ENCODE results near the gene PANX3.
A peak's percentile ranks its signal among the peaks of the same experiment; 100 is the strongest.

Gene PANX3

DNA sequence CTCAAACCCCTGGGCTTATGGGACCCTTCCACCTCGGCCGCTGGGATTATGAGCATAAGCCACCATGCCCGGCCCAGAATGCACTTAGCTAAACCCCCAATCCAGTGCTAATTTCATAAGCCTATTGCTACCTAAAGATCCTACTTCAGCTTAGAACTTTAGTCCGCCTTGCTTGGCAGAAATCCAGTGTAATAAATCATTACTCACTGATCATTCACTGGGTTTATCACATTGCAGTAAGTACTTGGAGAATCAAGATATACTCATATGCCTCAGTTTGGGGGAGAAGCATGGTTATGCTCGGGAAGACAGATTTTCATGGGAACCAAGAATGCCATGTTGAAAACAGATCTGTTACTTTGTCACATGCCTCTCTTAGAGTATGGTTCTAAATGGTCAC lies 7.6 kb downstream of the PANX3 start:
- no peak for DNase-seq

- peak; percentile 82 to 83 for DNase-seq
These were observed 11.6 kb downstream of the PANX3 start, which contains the start of gene TBRG1 for GRCh38 chr11:124622531-124623451. TSS of gene TBRG1 (plus strand) at chr11:124622864. CDS start at chr11:124623084, 220 bp downstream.

- no peak for DNase-seq
These were observed 12.8 kb downstream of the PANX3 start for GRCh38 chr11:124623861-124624525.

GRCh38 chr11:124625504-124626168 lies 14.4 kb downstream of the PANX3 start:
- DNase-seq: no peak

- DNase-seq: no peak
These were observed 16.3 kb downstream of the PANX3 start for GRCh38 chr11:124627546-124627945.

- DNase-seq: no peak
These were observed 18.7 kb downstream of the PANX3 start for GRCh38 chr11:124629961-124630360.

GRCh38 chr11:124633355-124633754 lies 22.1 kb downstream of the PANX3 start:
- no peak for DNase-seq

- DNase-seq: no peak
These were observed 24.7 kb downstream of the PANX3 start for GRCh38 chr11:124635932-124636331.

- no peak for DNase-seq
These were observed 27.3 kb downstream of the PANX3 start for GRCh38 chr11:124638500-124638899.

DNA sequence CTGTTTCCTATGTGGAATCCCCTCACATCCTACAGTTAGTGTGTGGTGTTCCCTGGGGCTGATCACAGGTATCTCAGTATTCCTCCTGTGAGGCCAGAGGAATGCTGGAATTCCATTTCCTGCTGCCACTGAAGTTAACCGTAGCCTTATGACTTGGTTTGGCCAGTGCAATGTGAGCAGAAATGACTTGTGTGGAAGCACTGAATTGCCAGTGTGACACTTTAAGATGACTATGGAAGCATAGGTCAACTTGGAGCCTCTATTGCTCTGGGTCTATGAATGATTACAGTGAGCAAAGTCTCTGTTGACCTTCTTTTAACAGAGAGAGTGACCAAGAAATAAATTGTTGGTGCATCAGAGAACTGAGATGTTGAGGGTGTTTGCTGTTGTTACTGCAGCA lies 28.0 kb downstream of the PANX3 start:
- no peak for DNase-seq

DNA sequence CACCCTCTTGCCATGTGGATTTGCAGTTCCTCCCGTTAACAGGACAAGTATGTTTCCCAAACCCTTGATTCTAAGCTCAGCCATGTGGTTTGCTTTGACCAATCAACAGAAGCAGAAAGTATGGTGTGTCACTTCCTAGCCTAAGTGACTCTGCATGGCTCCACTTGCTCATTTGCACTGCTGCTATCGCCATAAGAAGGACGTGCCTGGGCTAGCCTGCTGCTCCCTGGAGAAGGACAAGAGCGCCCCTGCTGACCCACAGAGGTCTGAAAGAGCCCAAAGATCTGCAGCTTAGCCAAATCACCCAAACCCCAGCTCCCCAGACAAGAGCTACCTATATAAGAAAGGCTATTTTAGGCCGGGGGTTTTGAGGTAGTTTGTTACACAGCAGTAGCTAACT lies 29.4 kb downstream of the PANX3 start:
- no peak for DNase-seq

DNA sequence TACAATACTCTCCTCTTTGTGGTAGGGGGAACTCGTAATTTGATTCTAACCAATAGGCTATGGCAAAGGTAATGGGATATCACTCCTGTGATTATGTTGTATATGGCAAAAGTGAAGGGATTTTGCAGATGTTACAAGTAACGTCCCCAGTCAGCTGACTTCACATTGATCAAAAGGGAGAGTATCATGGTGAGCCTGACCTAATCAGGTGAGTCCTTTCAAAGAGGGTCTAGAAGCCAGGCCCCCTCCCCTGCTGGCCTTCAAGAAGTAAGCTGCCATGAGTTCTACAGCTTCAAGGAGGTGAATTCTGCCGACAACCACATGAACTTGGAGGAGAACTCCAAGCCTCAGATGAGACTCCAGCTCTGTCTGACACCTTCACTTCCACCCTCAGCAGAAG lies 31.4 kb downstream of the PANX3 start:
- DNase-seq: no peak

GRCh38 chr11:124643042-124643604 lies 31.9 kb downstream of the PANX3 start:
- DNase-seq: no peak

- DNase-seq: no peak
These were observed 32.6 kb downstream of the PANX3 start for GRCh38 chr11:124643605-124644425.

DNA sequence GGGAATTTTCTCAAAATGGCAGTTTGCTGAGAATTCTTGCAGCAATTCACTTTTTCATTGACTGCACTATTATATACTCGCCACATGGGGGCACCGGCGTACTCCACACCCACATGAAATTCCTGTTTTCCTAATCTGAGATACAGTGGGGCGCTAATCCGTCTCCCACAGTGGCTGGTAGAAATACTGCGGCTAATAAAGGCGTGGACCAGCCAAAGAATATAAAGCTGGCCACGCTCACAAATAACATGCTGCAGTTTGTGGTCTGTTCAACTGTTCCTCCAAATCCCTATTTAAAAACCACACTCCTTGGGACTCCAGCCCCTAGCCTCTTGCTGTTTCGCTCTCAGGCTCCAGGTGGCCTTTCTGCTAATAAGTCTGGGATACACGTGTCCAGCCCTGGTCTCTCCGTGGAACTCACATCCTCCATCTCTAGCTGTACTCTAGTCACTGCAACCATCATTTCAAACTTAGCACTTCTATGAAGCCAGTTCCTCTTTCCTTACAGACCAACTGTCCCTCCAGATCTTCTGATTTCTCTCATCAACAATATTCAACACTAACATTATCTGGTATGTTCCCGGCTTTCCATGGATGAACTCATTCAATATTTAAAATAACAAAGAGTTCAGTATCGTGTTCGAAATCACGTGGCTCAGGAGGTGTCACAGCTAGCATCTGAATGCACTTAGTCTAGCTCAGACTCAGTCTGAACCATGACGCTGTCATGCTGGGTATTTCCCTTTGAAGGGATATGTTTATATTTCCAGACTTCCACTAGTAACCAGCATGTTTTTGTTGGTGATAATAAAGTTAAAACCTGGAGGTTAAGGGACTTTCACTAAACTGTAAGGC lies 33.4 kb downstream of the PANX3 start:
- peak; percentile 24 to 25 for DNase-seq

GRCh38 chr11:124646148-124646547 lies 34.9 kb downstream of the PANX3 start:
- DNase-seq: no peak

GRCh38 chr11:124648610-124649009 lies 37.4 kb downstream of the PANX3 start:
- no peak for DNase-seq

DNA sequence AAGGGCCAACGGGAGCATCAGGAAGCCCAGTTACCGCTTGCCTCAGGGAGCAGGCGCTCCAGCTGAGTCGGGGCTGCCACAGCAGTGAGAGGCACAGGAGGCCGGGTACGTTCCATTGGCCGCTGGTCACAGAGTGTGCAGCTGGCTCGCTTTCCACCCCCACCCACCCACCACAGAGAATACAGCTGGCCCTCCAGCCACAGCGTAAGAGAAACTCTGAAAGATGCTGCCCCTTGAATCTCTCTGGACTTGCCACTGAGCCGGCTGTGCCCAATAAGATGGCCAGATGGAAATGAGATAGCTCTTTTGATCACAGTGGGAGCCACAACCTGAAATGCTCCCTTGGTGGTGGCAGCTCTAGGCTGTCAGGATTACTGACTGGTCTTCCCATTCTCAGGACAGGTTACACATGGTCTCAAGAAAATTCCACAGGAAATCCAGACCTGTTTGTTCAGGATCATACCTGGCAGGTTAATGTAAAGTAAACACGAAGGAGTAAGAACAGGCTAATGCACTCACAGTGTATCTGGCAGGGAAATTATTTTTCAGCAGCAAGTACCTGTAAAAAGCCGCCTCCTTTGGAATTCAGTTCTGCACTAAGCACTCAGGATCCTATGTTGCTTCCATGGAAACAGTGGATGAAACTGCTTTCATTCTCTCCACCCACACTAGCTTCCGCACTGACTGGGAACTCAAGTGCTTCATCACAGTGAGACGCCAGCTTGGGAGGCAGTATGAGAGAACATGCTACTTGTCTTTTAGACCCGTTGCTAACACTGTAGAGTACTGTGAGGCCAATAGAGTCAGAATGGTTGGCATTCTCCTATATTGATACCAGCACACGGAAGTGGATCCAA lies 45.8 kb downstream of the PANX3 start:
- no peak for DNase-seq

GRCh38 chr11:124657904-124658303 lies 46.7 kb downstream of the PANX3 start:
- DNase-seq: no peak

DNA sequence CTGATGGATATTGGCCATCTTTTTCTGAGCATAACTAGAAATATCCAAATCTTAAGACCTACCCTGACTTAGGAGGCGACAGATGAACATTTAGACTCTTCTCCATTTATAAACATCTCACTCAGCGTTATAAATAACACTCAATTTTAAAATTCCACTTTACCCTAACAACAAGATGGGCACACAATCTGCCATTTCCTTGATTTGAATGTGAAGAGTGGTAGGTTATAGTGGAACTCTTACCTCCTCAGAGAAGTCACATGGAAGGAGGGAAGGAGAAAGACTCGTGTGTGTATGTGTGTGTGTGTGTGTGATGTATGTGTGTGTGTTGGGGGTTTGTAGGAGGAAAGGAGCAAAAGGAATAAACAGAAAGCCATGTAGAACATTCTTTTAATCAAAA lies 47.3 kb downstream of the PANX3 start:
- DNase-seq: no peak
